WTC11 (cell line): ENCODE results near the gene SPATS2. TPM values are rescaled to one million over a fixed set of nuclear protein-coding genes. Genes with fewer than 3 reads are reported as not detected.

ENCODE experiments used
- ATAC-seq: fragments of 200-7000 bp; cut with Tn5 transposase; 2 replicates; pipeline ENCODE4 v1.10.0; 2021; ENCODE audit warnings: mild to moderate bottlenecking, moderate library complexity
- CTCF ChIA-PET: fragments of 300-600 bp; sonication (Branson Sonifier 250); formaldehyde crosslinking; loops from one replicate; lab custom pipeline; 2021; ENCODE audit warnings: antibody characterized with exemption; lab: Charles Lee
- POLR2A ChIA-PET: fragments of 350-600 bp; sonication (Branson Sonifier 250); formaldehyde crosslinking; loops from one replicate; lab custom pipeline; 2021; ENCODE audit warnings: antibody characterized with exemption; lab: Charles Lee
- DNase-seq: peaks from one replicate; pipeline ENCODE4 v3.0.0; 2021; ENCODE audit warnings: low spot score
- H3K27ac Mint-ChIP-seq: 2 replicates; pipeline ENCODE4 v1.8.0; 2021; ENCODE audit warnings: mixed read lengths
- H3K27me3 Mint-ChIP-seq: 2 replicates; pipeline ENCODE4 v1.8.0; 2021; ENCODE audit warnings: low read depth, mild to moderate bottlenecking, moderate library complexity, mixed read lengths
- H3K36me3 Mint-ChIP-seq: 2 replicates; pipeline ENCODE4 v1.8.0; 2021; ENCODE audit warnings: mixed read lengths
- H3K4me1 Mint-ChIP-seq: 2 replicates; pipeline ENCODE4 v1.8.0; 2022; ENCODE audit warnings: mixed read lengths
- H3K4me3 Mint-ChIP-seq: 2 replicates; pipeline ENCODE4 v1.8.0; 2021; ENCODE audit warnings: mild to moderate bottlenecking, moderate library complexity, mixed read lengths
- H3K9me3 Mint-ChIP-seq: 2 replicates; pipeline ENCODE4 v1.8.0; 2021; ENCODE audit warnings: mixed read lengths
- AR ChIP-seq: fragments of 250-450 bp; sonication (Bioruptor Pico); IDR thresholded peaks from 2 replicates; pipeline ENCODE4 v1.9.0; 2021; ENCODE audit warnings: mild to moderate bottlenecking
- ATF1 ChIP-seq: sonication (generic); formaldehyde crosslinking; IDR thresholded peaks from 2 replicates; pipeline ENCODE4 v1.8.1; 2023; ENCODE audit warnings: mild to moderate bottlenecking, moderate library complexity, missing genetic modification reagents
- ELF4 ChIP-seq: sonication (generic); formaldehyde crosslinking; IDR thresholded peaks from 2 replicates; pipeline ENCODE4 v1.8.1; 2022; ENCODE audit warnings: low read depth, mild to moderate bottlenecking, moderate library complexity, missing genetic modification reagents
- FOXP1 ChIP-seq: sonication (generic); formaldehyde crosslinking; IDR thresholded peaks from 2 replicates; pipeline ENCODE4 v1.8.0; 2022; ENCODE audit warnings: missing genetic modification reagents, mild to moderate bottlenecking, moderate library complexity, borderline replicate concordance
- HMGA2 ChIP-seq: fragments of 250-450 bp; sonication (Bioruptor Pico); IDR thresholded peaks from 2 replicates; pipeline ENCODE4 v1.4.0; 2021; ENCODE audit warnings: mild to moderate bottlenecking, moderate library complexity
- JUN ChIP-seq: sonication (generic); formaldehyde crosslinking; IDR thresholded peaks from 2 replicates; pipeline ENCODE4 v1.8.0; 2023; ENCODE audit warnings: mild to moderate bottlenecking, missing genetic modification reagents
- KAT7 ChIP-seq: sonication (generic); formaldehyde crosslinking; IDR thresholded peaks from 2 replicates; pipeline ENCODE4 v1.8.1; 2023; ENCODE audit warnings: missing genetic modification reagents, mild to moderate bottlenecking, borderline replicate concordance
- MAX ChIP-seq: sonication (generic); formaldehyde crosslinking; IDR thresholded peaks from 2 replicates; pipeline ENCODE4 v1.8.0; 2022; ENCODE audit warnings: mild to moderate bottlenecking, missing genetic modification reagents
- RELA ChIP-seq: sonication (generic); formaldehyde crosslinking; IDR thresholded peaks from 2 replicates; pipeline ENCODE4 v1.8.1; 2022; ENCODE audit warnings: missing genetic modification reagents, mild to moderate bottlenecking, borderline replicate concordance
- SMAD3 ChIP-seq: sonication (generic); formaldehyde crosslinking; IDR thresholded peaks from 2 replicates; pipeline ENCODE4 v1.8.0; 2022; ENCODE audit warnings: missing genetic modification reagents, mild to moderate bottlenecking, borderline replicate concordance
- SMAD4 ChIP-seq: sonication (generic); formaldehyde crosslinking; IDR thresholded peaks from 2 replicates; pipeline ENCODE4 v1.8.0; 2022; ENCODE audit warnings: mild to moderate bottlenecking, missing genetic modification reagents
- SOX15 ChIP-seq: fragments of 250-450 bp; sonication (Bioruptor Pico); IDR thresholded peaks from 2 replicates; pipeline ENCODE4 v1.9.0; 2021; ENCODE audit warnings: mild to moderate bottlenecking
- USF1 ChIP-seq: sonication (generic); formaldehyde crosslinking; IDR thresholded peaks from 2 replicates; pipeline ENCODE4 v1.8.0; 2022; ENCODE audit warnings: mild to moderate bottlenecking, missing genetic modification reagents
- ZBTB21 ChIP-seq: sonication (generic); formaldehyde crosslinking; IDR thresholded peaks from 2 replicates; pipeline ENCODE4 v1.8.1; 2023; ENCODE audit warnings: mild to moderate bottlenecking, missing genetic modification reagents, borderline replicate concordance
- ZNF232 ChIP-seq: sonication (generic); formaldehyde crosslinking; IDR thresholded peaks from 2 replicates; pipeline ENCODE4 v1.8.0; 2022; ENCODE audit warnings: mild to moderate bottlenecking, missing genetic modification reagents
- ZNF263 ChIP-seq: sonication (generic); formaldehyde crosslinking; IDR thresholded peaks from 2 replicates; pipeline ENCODE4 v1.8.1; 2022; ENCODE audit warnings: low read depth, mild to moderate bottlenecking, moderate library complexity, missing genetic modification reagents
- ZNF423 ChIP-seq: fragments of 250-450 bp; sonication (Bioruptor Pico); IDR thresholded peaks from 2 replicates; pipeline ENCODE4 v2.1.2; 2022; ENCODE audit warnings: mild to moderate bottlenecking, moderate library complexity
- ZNF671 ChIP-seq: fragments of 250-450 bp; sonication (Bioruptor Pico); IDR thresholded peaks from 2 replicates; pipeline ENCODE4 v1.8.0; 2021; ENCODE audit warnings: mild to moderate bottlenecking
- total RNA-seq: library from RNA; stranded (reverse); gene quantifications from 3 replicates; pipeline ENCODE4 v1.2.3, GENCODE V29; 2021
- TF ChIP-seq, protein P1 (sequence below): sonication (generic); formaldehyde crosslinking; conservative IDR thresholded peaks from 2 replicates; pipeline ENCODE4 v1.8.1; 2022; ENCODE audit warnings: mild to moderate bottlenecking, missing genetic modification reagents

SPATS2 gene
- total RNA-seq, 1 experiment from 2014 or later, result 25.9 TPM

DNA sequence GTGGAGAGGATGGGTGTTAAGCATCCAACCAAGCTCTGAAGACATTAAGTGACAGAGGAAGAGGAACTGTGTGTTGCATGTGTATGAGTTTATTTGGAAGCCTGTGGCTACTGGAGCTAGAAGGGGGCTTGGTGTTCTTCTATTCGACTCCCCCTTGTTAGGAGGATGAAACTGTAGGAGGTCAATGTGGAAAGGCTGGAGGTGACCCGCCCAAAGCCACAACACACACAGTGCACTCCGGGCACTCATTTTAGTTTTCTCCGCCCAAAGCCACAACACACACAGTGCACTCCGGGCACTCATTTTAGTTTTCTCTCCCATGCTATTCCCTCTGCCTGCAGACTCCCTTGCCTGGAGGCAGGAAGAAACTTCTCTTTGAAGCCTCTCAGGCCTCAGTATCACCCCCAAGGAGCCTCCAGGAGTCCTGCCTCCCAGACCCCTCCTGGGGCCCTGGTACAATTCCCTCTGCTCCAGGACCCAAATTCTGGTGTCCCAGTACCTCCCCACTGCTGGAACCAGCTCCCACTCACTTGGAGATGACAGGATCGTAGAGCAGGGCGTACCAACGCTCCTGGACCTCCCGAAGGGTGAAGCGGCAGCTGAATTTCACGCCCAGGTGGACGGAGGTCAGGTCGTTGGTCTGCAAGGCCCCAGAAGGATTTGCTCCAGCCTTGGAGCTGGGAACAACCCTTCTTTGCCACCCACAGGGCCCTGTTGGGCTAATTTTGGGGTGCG lies 196.9 kb downstream of the SPATS2 start (continued):
- TF ChIP-seq AR (CRISPR knock-in tag) (no peak), ZNF671 (no peak), USF1 (CRISPR knock-in tag) (no peak), ELF4 (no peak), ZNF263 (no peak), SOX15 (CRISPR knock-in tag) (no peak), MAX (CRISPR knock-in tag) (no peak)

GRCh38 chr12:49564686-49565405 lies 197.6 kb downstream of the SPATS2 start:
- POLR2A ChIA-PET, result no interaction called here
- Mint-ChIP-seq H3K27ac (no peak overlapping the region), H3K4me1 (peaks cover 12% of the 10 kb centered on the region), H3K36me3 (peaks cover 34% of the 10 kb centered on the region), H3K4me3 (no peak overlapping the region), H3K9me3 (no peaks in the 10 kb centered on the region), H3K27me3 (no peaks in the 10 kb centered on the region)
- ATAC-seq (no peak), DNase-seq (no peak)
- CTCF ChIA-PET, result interaction anchor here (2.3 kb wide), 1 partner anchor 16 kb away, joined by 6 read pairs; no protein-coding TSS in a partner anchor
- TF ChIP-seq SMAD3 (CRISPR knock-in tag), result no peak
- TF ChIP-seq SMAD4 (CRISPR knock-in tag), result no peak
- no peak for TF ChIP-seq FOXP1 (CRISPR knock-in tag)
- TF ChIP-seq RELA (CRISPR knock-in tag), result no peak
- no peak for TF ChIP-seq AR (CRISPR knock-in tag)
- TF ChIP-seq HMGA2, result no peak
- no peak for TF ChIP-seq ZBTB21 (CRISPR knock-in tag)
- TF ChIP-seq ATF1 (CRISPR knock-in tag), result no peak
- TF ChIP-seq ZNF232 (CRISPR knock-in tag), result no peak
- no peak for TF ChIP-seq ZNF423
- TF ChIP-seq JUN (CRISPR knock-in tag), result no peak
- no peak for TF ChIP-seq ZNF263
- TF ChIP-seq, protein P1, sequence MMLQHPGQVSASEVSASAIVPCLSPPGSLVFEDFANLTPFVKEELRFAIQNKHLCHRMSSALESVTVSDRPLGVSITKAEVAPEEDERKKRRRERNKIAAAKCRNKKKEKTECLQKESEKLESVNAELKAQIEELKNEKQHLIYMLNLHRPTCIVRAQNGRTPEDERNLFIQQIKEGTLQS, result no peak
- TF ChIP-seq KAT7, result no peak
